ENCODE data around the gene NDRG3.

Gene NDRG3

DNA sequence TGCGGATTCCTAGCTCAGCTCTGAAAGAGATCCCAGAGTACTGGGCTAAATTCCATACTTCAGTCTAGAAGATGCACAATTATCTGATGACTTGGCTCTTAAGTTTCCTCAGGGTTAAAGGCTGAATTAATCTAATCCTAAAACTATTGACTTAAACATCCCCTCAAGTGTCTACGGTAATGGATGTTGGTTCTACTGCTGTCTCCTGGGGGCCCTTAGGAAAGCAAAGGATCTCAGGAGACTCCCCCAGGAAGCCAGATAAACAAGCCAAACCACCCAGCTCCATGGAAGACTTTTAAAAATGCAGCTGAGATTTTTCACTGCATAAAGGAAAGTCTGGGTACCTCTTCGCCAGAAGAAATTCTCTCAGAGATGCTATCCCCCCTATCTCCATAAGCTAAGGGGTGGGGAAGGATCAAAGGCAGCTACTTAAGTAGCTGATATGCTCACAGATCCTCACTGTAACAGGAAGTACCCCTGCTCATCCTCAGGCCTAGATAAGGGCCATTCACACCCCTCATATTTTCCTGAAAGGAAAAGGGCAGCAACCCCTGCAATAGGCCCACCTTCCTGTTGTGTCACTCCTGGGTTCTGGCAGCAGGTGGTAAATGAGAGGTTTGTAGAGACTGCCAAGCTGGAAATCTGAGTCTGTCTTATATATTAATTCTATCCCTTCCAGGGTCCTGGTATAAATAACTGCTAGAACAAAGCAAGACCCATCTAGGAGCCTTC, 9.3 kb downstream of the NDRG3 start:
- Histone ChIP-seq H3K27ac (no peak overlapping the region), H3K4me3 (IDR thresholded peaks at IDR 0.05; ENCODE audit: insufficient read depth, low read depth, low read length) (no peak overlapping the region), H3K9ac (no peak overlapping the region), H3K4me2 (no peak overlapping the region), H3K4me1 (ENCODE audit: low read depth, poor library complexity, severe bottlenecking) (peaks cover 8% of the 10 kb centered on the region), H2AFZ (ENCODE audit: low read depth) (no peak overlapping the region), H4K20me1 (ENCODE audit: insufficient read depth) (no peaks in the 10 kb centered on the region), H3K36me3 (ENCODE audit: insufficient read depth) (no peaks in the 10 kb centered on the region), H3K79me2 (ENCODE audit: insufficient read depth, low read depth) (no peaks in the 10 kb centered on the region), H3K27me3 (ENCODE audit: insufficient read depth, low read depth) (no peaks in the 10 kb centered on the region)
- TF ChIP-seq, protein P1, sequence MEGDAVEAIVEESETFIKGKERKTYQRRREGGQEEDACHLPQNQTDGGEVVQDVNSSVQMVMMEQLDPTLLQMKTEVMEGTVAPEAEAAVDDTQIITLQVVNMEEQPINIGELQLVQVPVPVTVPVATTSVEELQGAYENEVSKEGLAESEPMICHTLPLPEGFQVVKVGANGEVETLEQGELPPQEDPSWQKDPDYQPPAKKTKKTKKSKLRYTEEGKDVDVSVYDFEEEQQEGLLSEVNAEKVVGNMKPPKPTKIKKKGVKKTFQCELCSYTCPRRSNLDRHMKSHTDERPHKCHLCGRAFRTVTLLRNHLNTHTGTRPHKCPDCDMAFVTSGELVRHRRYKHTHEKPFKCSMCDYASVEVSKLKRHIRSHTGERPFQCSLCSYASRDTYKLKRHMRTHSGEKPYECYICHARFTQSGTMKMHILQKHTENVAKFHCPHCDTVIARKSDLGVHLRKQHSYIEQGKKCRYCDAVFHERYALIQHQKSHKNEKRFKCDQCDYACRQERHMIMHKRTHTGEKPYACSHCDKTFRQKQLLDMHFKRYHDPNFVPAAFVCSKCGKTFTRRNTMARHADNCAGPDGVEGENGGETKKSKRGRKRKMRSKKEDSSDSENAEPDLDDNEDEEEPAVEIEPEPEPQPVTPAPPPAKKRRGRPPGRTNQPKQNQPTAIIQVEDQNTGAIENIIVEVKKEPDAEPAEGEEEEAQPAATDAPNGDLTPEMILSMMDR (conservative IDR thresholded peaks at IDR 0.05; ENCODE audit: low read depth, low read length), result no peak

- Histone ChIP-seq H3K27me3 (ENCODE audit: insufficient read depth, low read depth) (no peaks in the 10 kb centered on the region), H3K9ac (no peak overlapping the region), H3K79me2 (ENCODE audit: insufficient read depth, low read depth) (no peaks in the 10 kb centered on the region), H3K27ac (no peak overlapping the region), H3K36me3 (ENCODE audit: insufficient read depth) (no peaks in the 10 kb centered on the region), H3K4me3 (IDR thresholded peaks at IDR 0.05; ENCODE audit: insufficient read depth, low read depth, low read length) (no peak overlapping the region), H3K4me2 (no peak overlapping the region), H3K4me1 (ENCODE audit: low read depth, poor library complexity, severe bottlenecking) (peaks cover 8% of the 10 kb centered on the region), H4K20me1 (ENCODE audit: insufficient read depth) (no peaks in the 10 kb centered on the region), H2AFZ (ENCODE audit: low read depth) (no peak overlapping the region)
- TF ChIP-seq, protein P1 (conservative IDR thresholded peaks at IDR 0.05; ENCODE audit: low read depth, low read length), result no peak
These were observed 13.4 kb downstream of the NDRG3 start for GRCh38 chr20:36732456-36732855.

- Histone ChIP-seq H4K20me1 (ENCODE audit: insufficient read depth) (no peaks in the 10 kb centered on the region), H3K4me3 (IDR thresholded peaks at IDR 0.05; ENCODE audit: insufficient read depth, low read depth, low read length) (no peak overlapping the region), H3K27ac (no peak overlapping the region), H3K79me2 (ENCODE audit: insufficient read depth, low read depth) (no peaks in the 10 kb centered on the region), H3K4me2 (no peak overlapping the region), H3K4me1 (ENCODE audit: low read depth, poor library complexity, severe bottlenecking) (peaks cover 8% of the 10 kb centered on the region), H3K36me3 (ENCODE audit: insufficient read depth) (no peaks in the 10 kb centered on the region), H3K27me3 (ENCODE audit: insufficient read depth, low read depth) (no peaks in the 10 kb centered on the region), H3K9ac (no peak overlapping the region), H2AFZ (ENCODE audit: low read depth) (no peak overlapping the region)
- TF ChIP-seq, protein P1 (conservative IDR thresholded peaks at IDR 0.05; ENCODE audit: low read depth, low read length), result peak; percentile 28; the same call in 1 of the 2 replicates
These were observed 16.9 kb downstream of the NDRG3 start for GRCh38 chr20:36728986-36729385.

GRCh38 chr20:36726168-36726567, 19.7 kb downstream of the NDRG3 start:
- TF ChIP-seq, protein P1 (conservative IDR thresholded peaks at IDR 0.05; ENCODE audit: low read depth, low read length), result no peak
- H3K27me3 ChIP-seq (ENCODE audit: insufficient read depth, low read depth), result no peaks in the 10 kb centered on the region
- no peaks in the 10 kb centered on the region for H4K20me1 ChIP-seq (ENCODE audit: insufficient read depth)
- no peaks in the 10 kb centered on the region for H3K36me3 ChIP-seq (ENCODE audit: insufficient read depth)
- no peak overlapping the region for H3K27ac ChIP-seq
- no peak overlapping the region for H3K9ac ChIP-seq
- no peaks in the 10 kb centered on the region for H3K4me1 ChIP-seq (ENCODE audit: low read depth, poor library complexity, severe bottlenecking)
- H3K4me2 ChIP-seq, result no peak overlapping the region
- no peaks in the 10 kb centered on the region for H3K79me2 ChIP-seq (ENCODE audit: insufficient read depth, low read depth)
- no peak overlapping the region for H3K4me3 ChIP-seq (IDR thresholded peaks at IDR 0.05; ENCODE audit: insufficient read depth, low read depth, low read length)
- no peak overlapping the region for H2AFZ ChIP-seq (ENCODE audit: low read depth)

Measured in KMS-11 (cell line).